Measurements from ENCODE around the gene NFYC. TPM values are rescaled to one million over a fixed set of nuclear protein-coding genes. Genes with fewer than 3 reads are reported as not detected.

NFYC gene
- total and polyA plus RNA-seq, 2 of the 8 experiments (the other 6 are each of a cell fraction or from before 2014, with no cell fraction given), result 54.1 to 124 TPM

DNA sequence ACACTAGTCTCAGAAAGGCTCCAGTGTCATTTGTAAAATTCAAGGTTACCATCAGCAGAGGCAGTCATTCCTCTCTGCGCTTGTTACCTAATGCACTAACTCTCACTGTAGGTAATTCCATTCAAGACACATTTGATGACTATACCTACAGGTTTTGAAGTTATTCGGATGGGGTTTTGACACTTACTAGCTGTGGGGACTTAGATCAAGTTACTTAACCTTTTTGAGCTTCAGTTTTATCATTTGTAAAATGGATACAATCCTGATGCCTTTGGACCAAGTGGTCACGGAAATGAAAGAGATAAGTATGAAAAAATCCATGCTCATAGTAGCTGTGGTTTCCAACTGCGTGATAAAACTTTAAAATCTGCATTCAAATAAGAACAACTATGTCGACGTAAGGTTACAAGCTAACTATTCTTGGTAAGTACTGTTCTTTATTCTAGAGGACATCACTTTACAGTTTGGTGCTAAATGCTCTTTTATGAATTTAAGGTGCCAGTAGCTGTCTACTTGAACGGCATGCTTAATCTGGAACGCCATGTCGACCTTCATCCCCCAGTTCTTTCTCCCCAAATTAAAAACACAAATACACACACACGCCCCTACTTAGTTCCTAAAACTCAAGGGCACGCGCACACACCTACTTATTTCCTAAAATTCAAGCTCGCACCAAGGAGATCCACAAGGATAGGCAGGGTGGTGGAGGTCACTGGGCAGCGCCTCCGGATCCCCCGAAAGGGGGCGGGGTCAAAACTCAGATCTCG lies 550 bp upstream of the NFYC start:
- no peak overlapping the region for H2AFZ ChIP-seq (ENCODE audit: low read length)
- no peak for DNase-seq (ENCODE audit: low read depth in 1 of 2, low spot score in 2 of 2)
- ChIA-PET CTCF (ENCODE audit: partially characterized antibody) (interaction anchor here (0.6 to 2.3 kb wide), 11 partner anchors 22 to 744 kb away, joined by 3 to 12 read pairs (median 5); no protein-coding TSS in a partner anchor), POLR2A (ENCODE audit: partially characterized antibody) (interaction anchor here (0.6 to 9.4 kb wide), 52 partner anchors 7 to 736 kb away, joined by 3 to 293 read pairs (median 6); partner anchors contain the start of genes CAP1, CTPS1, MFSD2A and RIMS3)
- H2BK5ac ChIP-seq (ENCODE audit: low read depth, low read length), result no peak overlapping the region
- H3K4me3 ChIP-seq (ENCODE audit: extremely low read depth in 1 of 4, insufficient read depth in 2 of 4, low read depth in 3 of 4, low read length in 4 of 4), result peak overlapping the region; percentile 67 to 82 (median 80)
- no peak overlapping the region for H3K56ac ChIP-seq (replicated peaks; ENCODE audit: insufficient read length, low read depth, low read length)
- no peak overlapping the region for H2AK5ac ChIP-seq (ENCODE audit: low read depth, low read length)
- no peak overlapping the region for H4K91ac ChIP-seq (replicated peaks; ENCODE audit: insufficient read length, low read length)
- H3K18ac ChIP-seq (ENCODE audit: extremely low read depth, low read length), result 0 out of 2 replicates have a peak overlapping the region, but pooled peaks have one; percentile 49
- peak overlapping the region; percentile 100; the same call in 1 of the 2 replicates for H3K27ac ChIP-seq (ENCODE audit: low read depth, low read length)
- no peak for FAIRE-seq
- peaks cover 2 to 11% of the 10 kb centered on the region in 2 experiments for H4K20me1 ChIP-seq (replicated peaks in 1 of 2; ENCODE audit: control insufficient read depth in 1 of 2, insufficient read depth in 2 of 2, low read length in 2 of 2)
- H3K79me2 ChIP-seq (ENCODE audit: control insufficient read depth in 1 of 2, insufficient read depth in 2 of 2, low read length in 2 of 2), result peaks cover 15 to 66% of the 10 kb centered on the region in 2 experiments
- TF ChIP-seq EGR1 (IDR thresholded peaks at IDR 0.05; ENCODE audit: borderline replicate concordance, low read depth, low read length) (no peak), SIN3A (conservative IDR thresholded peaks at IDR 0.05 in 1 of 2, IDR thresholded peaks at IDR 0.05 in 1 of 2; ENCODE audit: low read depth in 1 of 2, low read length in 2 of 2) (0 out of 4 replicates have a peak, but pooled peaks of 1 of the 2 experiments have one; percentile 15)
- H3K36me3 ChIP-seq (ENCODE audit: control insufficient read depth in 2 of 4, insufficient read depth in 4 of 4, low read length in 3 of 4), result peaks cover 0 to 7% (median 5%) of the 10 kb centered on the region in 4 experiments; a peak in 3 of 8 replicates
- no peak overlapping the region for H4K8ac ChIP-seq (ENCODE audit: extremely low read depth, insufficient read depth, low read length)
- 13% methylated on average over 16 of the region's 18 CpGs; no CpG with 5 or more reads in 1 of the 2 experiments for WGBS, 2 experiments (ENCODE audit: extremely low coverage in 1 of 2, insufficient coverage in 1 of 2, insufficient read length in 1 of 2, insufficient replicate concordance in 2 of 2, low coverage in 1 of 2, low lambda C conversion rate in 2 of 2, missing lambda C conversion rate in 1 of 2)
- no peak overlapping the region for H2BK20ac ChIP-seq (ENCODE audit: low read length)
- peak overlapping the region; percentile 92 to 100 for H3K4me2 ChIP-seq (ENCODE audit: insufficient read depth in 1 of 2, low read depth in 2 of 2, low read length in 2 of 2)
- no peak overlapping the region for H2BK120ac ChIP-seq (replicated peaks; ENCODE audit: low read depth, low read length)
- H3K4me1 ChIP-seq (replicated peaks in 1 of 4; ENCODE audit: control insufficient read depth in 3 of 4, insufficient read depth in 4 of 4, low read length in 3 of 4), result peaks cover 0 to 8% (median 3%) of the 10 kb centered on the region in 4 experiments; a peak in 5 of 7 replicates
- no peak overlapping the region for H2BK12ac ChIP-seq (ENCODE audit: low read depth, low read length)
- no peak overlapping the region for H3K14ac ChIP-seq (ENCODE audit: insufficient read length)
- peak overlapping the region; percentile 73 to 99 (median 91); a peak in 6 of 7 replicates for H3K9ac ChIP-seq (replicated peaks in 1 of 4; ENCODE audit: extremely low read depth in 1 of 4, low read depth in 3 of 4, low read length in 3 of 4)
- no peak overlapping the region for H3K4ac ChIP-seq (replicated peaks; ENCODE audit: insufficient read length, low read depth, low read length)
- no peaks in the 10 kb centered on the region; the same call in 1 of the 2 replicates for H3K79me1 ChIP-seq (ENCODE audit: low read depth, low read length)
- no peak overlapping the region for H2BK15ac ChIP-seq (ENCODE audit: low read length)
- H3K23me2 ChIP-seq (ENCODE audit: low read depth, low read length), result peaks cover 7% of the 10 kb centered on the region
- no peak overlapping the region for H3K23ac ChIP-seq (ENCODE audit: insufficient read length)
- no peaks in the 10 kb centered on the region for H3K9me3 ChIP-seq (ENCODE audit: insufficient read depth in 2 of 2, low read depth in 1 of 2, low read length in 1 of 2)
- H3K27me3 ChIP-seq (replicated peaks in 1 of 4; ENCODE audit: control insufficient read depth in 3 of 4, extremely low read depth in 1 of 4, insufficient read depth in 3 of 4, low read length in 3 of 4), result no peaks in the 10 kb centered on the region
- no peak overlapping the region for H4K5ac ChIP-seq (ENCODE audit: insufficient read length, low read depth, low read length)
